ENCODE measurements around the gene ZCCHC9. TPM values are rescaled to one million over a fixed set of nuclear protein-coding genes. Genes with fewer than 3 reads are reported as not detected.

ZCCHC9 gene
- total RNA-seq, 1 experiment from 2014 or later = 16.5 TPM

GRCh38 chr5:81305785-81306184 lies 4.4 kb downstream of the ZCCHC9 start:
- no peaks in the 10 kb centered on the region for H3K9me3 ChIP-seq (ENCODE audit: low read depth, low read length, poor library complexity, severe bottlenecking)
- no peak for DNase-seq (ENCODE audit: low spot score)
- no TSS peak for BruUV-seq (replicated peaks)
- intact Hi-C loops (cut with micrococcal nuclease; ENCODE audit: unreplicated experiment) = no loop called here
- POLR2A ChIA-PET (ENCODE audit: low non-redundant PET) = no interaction called here
- H3K36me3 ChIP-seq (ENCODE audit: insufficient read depth, low read length, poor library complexity, severe bottlenecking) = no peaks in the 10 kb centered on the region
- CTCF ChIA-PET = no interaction called here
- TF ChIP-seq EZH2 (IDR thresholded peaks at IDR 0.05; ENCODE audit: borderline replicate concordance, low read depth, low read length, poor library complexity, severe bottlenecking) = no peak
- no peak for TF ChIP-seq CTCF (conservative IDR thresholded peaks at IDR 0.05; ENCODE audit: low read depth, low read length)
- no peak overlapping the region for H3K27ac ChIP-seq (ENCODE audit: low read depth, low read length, poor library complexity, severe bottlenecking)
- peaks cover 6% of the 10 kb centered on the region for H3K4me1 ChIP-seq (ENCODE audit: insufficient read depth, low read length, poor library complexity, severe bottlenecking)
- no peak overlapping the region for H3K4me3 ChIP-seq (ENCODE audit: low read depth, low read length, poor library complexity, severe bottlenecking)
- no peaks in the 10 kb centered on the region for H3K27me3 ChIP-seq (replicated peaks; ENCODE audit: insufficient read depth, low read depth, low read length, poor library complexity)

- TF ChIP-seq EZH2 (IDR thresholded peaks at IDR 0.05; ENCODE audit: borderline replicate concordance, low read depth, low read length, poor library complexity, severe bottlenecking) = no peak
- no peak for TF ChIP-seq CTCF (conservative IDR thresholded peaks at IDR 0.05; ENCODE audit: low read depth, low read length)
- intact Hi-C loops (cut with micrococcal nuclease; ENCODE audit: unreplicated experiment) = no loop called here
- Histone ChIP-seq H3K36me3 (ENCODE audit: insufficient read depth, low read length, poor library complexity, severe bottlenecking) (no peaks in the 10 kb centered on the region), H3K9me3 (ENCODE audit: low read depth, low read length, poor library complexity, severe bottlenecking) (no peaks in the 10 kb centered on the region), H3K27ac (ENCODE audit: low read depth, low read length, poor library complexity, severe bottlenecking) (no peak overlapping the region), H3K27me3 (replicated peaks; ENCODE audit: insufficient read depth, low read depth, low read length, poor library complexity) (no peaks in the 10 kb centered on the region), H3K4me1 (ENCODE audit: insufficient read depth, low read length, poor library complexity, severe bottlenecking) (no peaks in the 10 kb centered on the region), H3K4me3 (ENCODE audit: low read depth, low read length, poor library complexity, severe bottlenecking) (no peak overlapping the region)
- POLR2A ChIA-PET (ENCODE audit: low non-redundant PET) = no interaction called here
- no TSS peak for BruUV-seq (replicated peaks)
- CTCF ChIA-PET = no interaction called here
- DNase-seq (ENCODE audit: low spot score) = no peak
Measured at GRCh38 chr5:81308836-81309235, 7.4 kb downstream of the ZCCHC9 start.

- CTCF ChIA-PET = no interaction called here
- no peak overlapping the region for H3K27ac ChIP-seq (ENCODE audit: low read depth, low read length, poor library complexity, severe bottlenecking)
- no peak for DNase-seq (ENCODE audit: low spot score)
- POLR2A ChIA-PET (ENCODE audit: low non-redundant PET) = no interaction called here
- no peak for TF ChIP-seq CTCF (conservative IDR thresholded peaks at IDR 0.05; ENCODE audit: low read depth, low read length)
- TF ChIP-seq EZH2 (IDR thresholded peaks at IDR 0.05; ENCODE audit: borderline replicate concordance, low read depth, low read length, poor library complexity, severe bottlenecking) = no peak
- H3K9me3 ChIP-seq (ENCODE audit: low read depth, low read length, poor library complexity, severe bottlenecking) = no peaks in the 10 kb centered on the region
- no TSS peak for BruUV-seq (replicated peaks)
- H3K36me3 ChIP-seq (ENCODE audit: insufficient read depth, low read length, poor library complexity, severe bottlenecking) = no peaks in the 10 kb centered on the region
- intact Hi-C loops (cut with micrococcal nuclease; ENCODE audit: unreplicated experiment) = no loop called here
- no peak overlapping the region for H3K4me3 ChIP-seq (ENCODE audit: low read depth, low read length, poor library complexity, severe bottlenecking)
- H3K27me3 ChIP-seq (replicated peaks; ENCODE audit: insufficient read depth, low read depth, low read length, poor library complexity) = no peaks in the 10 kb centered on the region
- no peaks in the 10 kb centered on the region for H3K4me1 ChIP-seq (ENCODE audit: insufficient read depth, low read length, poor library complexity, severe bottlenecking)
Measured at GRCh38 chr5:81310402-81311063, 9.1 kb downstream of the ZCCHC9 start.
